Superior temporal gyrus (tissue), 1 donor: Measurements from ENCODE around the gene ING4.

Experiments
- DNase-seq: peaks from one replicate; pipeline ENCODE4 v3.0.0-alpha.2; 2016; ENCODE audit errors: extremely low spot score

Gene ING4

DNA sequence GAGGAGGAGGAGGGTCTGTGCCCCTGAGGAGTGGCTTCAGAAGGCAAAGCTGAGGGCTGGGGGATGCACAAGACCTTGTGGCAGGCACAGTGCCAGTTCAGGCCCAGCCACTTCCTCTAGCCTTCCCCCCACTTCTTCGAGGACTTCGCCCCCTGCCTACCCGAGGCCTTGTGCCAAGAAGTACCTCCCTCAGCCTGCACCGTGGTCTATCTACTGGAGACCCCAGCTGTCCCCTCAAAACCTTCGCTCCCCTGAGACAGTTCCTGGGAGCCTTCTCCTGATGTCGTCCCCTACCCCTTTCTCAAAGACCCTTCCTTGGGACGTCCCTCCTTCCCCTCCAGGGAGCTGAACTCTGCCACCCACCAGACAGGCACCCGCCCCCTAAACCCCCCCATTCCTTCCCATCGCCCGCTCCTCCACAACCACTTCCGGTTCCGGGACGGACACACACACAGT, 25.7 kb upstream of the ING4 start:
- peak; percentile 85 for DNase-seq

DNA sequence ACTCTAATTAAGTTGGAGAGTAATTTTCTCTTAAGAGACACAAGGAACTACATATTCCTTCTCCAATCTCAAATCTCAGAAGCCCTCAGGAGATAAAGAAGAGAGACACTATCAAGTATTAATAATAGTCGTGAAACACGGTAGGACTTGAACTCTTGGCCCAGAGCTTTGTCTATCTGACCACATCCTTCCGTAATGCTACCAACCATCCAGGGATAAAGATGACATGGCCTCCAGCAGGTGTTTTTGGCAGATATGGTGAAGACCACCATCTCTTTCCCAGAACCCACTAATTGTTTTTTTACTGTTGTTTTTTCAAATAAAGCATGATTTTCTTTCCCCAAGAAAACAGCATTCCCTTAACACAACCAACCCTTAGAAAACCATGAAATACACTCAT, 22.9 kb upstream of the ING4 start:
- DNase-seq, result no peak

DNA sequence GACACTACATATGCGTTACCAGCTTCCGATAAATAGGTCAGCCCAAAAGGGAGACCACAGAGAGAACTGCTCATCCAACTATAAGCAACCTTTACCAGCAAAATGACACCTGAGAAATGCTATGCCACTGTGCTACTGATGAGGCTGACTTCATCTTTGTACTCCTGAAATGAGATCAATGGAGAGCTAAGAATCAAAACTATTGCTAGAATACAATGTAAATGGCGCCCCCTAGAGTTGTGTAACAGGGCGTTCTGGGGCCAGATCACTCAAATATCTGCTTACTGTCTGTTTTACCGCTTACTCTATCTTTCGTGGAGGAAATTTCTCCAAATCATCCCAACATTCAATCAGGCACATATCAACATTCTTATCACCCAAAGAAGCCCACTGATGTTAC, 21.7 kb upstream of the ING4 start:
- peak; percentile 72 for DNase-seq

DNA sequence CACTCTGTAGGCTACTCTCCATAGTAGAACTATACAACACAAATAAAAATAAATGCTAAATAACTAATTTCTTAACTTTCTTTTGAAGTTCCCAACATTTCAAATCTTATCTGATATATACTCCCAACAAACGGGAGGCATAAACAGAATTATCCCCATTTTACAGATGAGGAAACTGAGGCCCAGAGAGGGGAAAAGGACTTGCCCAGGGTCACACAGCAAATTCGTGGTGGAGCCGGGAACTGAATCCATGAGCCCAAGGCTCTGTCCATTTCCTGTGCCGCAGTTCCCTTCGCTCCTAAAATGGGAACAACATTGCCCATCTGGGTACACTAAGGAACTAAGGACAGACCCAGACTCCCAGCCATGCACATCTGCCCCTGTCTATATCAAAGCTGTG, 14.0 kb upstream of the ING4 start:
- DNase-seq, result no peak

DNA sequence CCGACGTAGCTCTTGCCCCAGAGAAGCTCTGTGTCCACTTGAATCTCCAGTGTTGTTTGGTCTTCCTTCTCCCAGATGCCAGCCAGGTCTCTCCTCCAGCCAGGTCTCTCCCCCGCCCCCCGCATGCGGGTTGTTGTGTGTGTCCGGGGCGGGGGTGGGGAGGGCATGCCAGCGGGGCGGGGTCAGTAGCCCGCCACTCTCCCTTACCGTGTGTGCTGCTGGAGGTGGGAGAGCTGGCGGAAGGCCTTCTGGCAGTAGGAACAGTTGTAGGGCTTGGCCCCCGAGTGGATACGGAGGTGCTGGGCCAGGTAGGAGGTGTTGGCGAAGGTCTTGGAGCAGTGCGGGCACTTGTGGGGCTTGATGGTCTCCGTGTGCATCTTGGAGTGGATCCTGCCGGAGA, 9.2 kb upstream of the ING4 start:
- DNase-seq, result no peak

DNA sequence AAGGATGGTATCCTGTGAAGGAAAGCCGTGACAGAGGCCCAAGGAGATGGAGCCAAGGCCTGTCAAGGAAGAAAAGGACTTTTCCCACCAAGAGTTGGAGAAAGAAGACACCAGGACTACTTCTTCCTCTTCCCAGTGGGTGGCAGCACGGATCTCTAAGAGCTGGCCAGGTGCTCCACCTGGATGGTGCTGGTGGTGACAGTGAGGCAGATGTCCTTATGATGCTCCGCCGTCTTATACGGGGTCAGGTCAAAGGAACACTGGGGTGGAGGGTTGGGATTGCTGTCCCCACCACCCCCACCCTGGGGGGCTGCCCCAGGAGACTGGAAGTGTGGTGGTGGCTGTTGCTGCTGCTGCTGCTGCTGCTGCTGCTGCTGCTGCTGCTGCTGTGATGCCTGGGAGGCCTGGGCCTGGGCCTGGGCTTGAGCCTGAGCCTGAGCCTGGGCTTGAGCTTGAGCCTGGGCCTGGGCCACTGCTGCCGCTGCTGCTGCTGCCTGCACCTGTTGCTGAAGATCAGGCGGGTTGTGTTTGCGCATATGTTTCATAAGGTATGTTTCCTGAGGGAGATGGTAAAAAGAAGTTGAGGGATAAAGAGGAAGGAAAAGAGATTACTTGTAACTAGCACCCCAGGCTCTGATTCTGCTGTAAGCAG, 4.8 kb upstream of the ING4 start:
- DNase-seq, result no peak

DNA sequence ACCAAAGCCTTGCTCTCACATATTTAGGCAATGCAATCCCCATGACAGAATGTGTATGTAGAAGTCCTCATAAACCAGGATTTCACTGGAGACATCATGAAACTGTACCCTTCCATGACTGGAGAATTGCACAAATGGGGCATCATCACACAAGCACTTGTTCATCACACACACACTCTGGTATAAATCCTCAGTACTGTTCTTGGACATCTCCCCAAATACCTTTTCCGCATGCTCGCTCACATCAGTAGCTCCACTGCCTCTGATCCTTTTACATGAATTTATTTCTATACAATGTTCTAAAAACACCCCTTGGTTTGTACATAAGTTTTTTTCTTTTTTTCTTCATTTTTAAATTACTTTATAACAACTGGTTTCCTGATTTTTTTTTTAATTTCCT, 3.3 kb upstream of the ING4 start:
- no peak for DNase-seq

DNA sequence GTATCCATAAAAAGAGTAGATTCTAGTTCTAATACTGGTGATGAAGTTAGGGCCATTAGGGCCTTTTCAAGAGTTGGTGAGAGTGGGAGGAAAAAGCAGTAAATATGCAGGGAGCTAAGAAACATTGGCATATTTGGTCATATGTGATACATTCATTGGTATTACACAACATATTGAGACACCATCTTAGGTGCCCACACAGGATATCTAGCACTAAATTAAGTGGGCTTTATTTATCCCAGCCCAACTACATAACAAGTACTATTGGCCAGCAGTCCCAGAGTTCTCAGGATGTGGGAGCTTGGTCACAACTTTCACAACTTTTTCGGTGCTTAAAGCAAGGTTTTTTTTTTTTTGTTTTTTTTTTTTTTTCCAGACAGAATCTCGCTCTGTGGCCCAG, 2.0 kb upstream of the ING4 start:
- no peak for DNase-seq

DNA sequence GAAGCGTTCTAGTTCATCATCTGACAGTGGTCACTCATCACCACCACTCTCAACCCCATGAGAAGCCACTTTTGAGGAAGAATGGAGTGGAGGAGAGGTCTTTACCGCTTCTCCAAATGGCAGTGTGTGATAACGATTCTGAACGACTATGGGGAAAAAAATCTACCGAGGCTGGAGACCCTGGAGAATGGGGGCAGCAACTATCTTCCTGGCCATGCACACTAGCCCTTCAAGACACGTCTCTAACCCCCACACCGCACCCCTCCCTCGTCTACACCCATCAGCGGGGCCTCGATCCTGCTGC, 365 bp downstream of the ING4 start:
- no peak for DNase-seq

DNA sequence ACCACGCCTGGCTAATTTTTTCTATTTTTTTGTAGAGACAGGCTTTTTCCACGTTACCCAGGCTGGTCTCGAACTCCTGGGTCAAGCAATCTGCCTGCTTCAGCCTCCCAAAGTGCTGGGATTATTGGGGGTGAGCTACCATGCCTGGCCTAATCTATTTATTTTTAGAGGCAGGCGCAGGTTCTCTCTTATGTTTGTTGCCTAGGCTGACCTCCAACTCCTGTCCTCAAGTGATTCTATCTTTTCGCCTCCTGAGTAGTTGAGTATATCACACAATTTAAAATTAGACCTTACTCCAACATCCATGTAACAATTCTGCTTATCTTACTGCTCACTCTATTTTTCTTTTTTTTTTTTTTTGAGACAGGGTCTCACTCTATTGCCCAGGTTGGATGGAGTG, 8.9 kb downstream of the ING4 start:
- DNase-seq, result no peak

DNA sequence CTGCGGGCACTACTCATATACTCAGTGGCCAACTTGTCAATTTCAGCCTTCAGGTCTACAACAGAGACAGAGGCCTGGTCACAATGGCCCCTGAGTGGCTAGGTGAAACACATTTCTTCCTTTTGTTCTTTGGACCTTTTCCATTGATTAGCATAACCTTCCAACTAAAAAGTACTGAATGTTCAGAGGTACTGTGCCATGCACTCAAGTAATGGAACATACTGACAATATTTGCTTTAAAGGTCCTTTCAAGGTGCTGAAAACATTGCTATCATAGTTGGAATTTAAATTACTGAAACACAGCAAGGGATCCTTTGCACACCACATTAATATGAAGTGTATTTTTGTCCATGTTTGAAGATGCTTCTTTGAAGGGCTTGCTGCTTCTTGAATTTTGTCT, 9.6 kb downstream of the ING4 start:
- no peak for DNase-seq

DNA sequence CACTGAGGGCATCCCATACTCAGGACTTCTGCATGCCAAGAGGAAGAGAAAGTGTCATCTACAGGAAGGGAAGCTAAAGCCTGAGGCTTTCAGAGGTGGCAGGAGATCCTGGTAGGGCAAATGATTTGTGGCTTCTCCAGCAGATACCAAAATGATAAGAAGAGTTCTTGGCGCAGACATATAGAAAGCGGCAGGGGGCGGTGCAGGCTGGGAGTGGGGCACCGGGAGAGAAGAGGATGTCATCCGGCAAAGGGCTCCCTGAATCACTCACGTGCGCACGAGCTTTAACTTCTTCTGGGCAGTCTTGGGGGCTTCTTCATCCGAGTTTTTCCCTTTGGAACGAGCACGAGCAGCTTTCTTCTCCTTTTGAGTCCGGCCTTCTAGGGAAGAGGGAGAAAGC, 10.5 kb downstream of the ING4 start:
- no peak for DNase-seq

DNA sequence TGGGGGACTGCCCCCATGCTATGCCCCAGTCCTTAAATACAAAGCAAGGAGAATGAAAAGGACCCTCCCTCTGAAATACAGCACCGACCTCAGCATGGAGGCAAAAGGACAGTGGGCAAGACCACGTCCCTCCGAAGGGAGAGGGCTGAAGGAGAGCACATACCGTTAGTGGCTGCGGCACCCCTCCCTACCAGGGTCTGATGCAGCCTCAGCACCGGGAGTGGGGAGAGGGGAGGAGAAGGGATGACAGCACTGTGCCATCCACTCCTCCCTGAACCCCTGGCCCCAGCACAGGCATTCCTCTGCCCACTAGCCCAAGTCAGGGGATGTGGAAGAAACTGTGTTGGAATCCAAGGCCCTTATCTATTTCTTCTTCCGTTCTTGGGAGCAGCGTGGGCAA, 12.1 kb downstream of the ING4 start:
- DNase-seq, result no peak

DNA sequence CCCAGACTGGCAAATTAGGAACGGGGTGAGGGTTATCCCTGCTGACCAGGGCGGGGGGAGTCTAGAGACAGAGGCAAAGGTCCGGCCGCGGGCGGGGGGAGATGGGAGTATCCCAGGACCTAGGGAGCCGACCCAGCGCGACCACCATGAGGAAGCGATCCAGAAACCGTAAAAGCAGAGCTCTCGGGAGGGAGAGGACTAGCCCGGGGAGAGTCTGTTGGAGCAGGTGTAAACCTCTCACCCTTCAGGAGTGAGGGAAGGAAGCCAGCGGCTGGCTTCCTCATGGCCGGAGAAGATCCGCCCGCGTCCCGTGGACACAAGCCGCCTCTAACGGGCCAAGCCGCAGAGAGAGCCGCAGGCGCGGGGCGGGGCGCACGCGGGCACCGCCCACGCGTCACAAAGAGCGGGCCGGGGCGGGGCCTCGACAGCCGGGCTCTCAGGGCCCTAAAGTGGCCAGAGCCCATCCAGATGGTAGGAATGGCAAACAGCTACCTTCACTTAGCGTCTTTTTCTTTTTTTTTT, 15.8 kb downstream of the ING4 start, which contains the start of gene ACRBP:
Gene ACRBP, minus strand, starts transcription at position 350 of the 522 bp plus-strand sequence. Its CDS starts 66 bp downstream, at position 284.
- peak; percentile 63 for DNase-seq

DNA sequence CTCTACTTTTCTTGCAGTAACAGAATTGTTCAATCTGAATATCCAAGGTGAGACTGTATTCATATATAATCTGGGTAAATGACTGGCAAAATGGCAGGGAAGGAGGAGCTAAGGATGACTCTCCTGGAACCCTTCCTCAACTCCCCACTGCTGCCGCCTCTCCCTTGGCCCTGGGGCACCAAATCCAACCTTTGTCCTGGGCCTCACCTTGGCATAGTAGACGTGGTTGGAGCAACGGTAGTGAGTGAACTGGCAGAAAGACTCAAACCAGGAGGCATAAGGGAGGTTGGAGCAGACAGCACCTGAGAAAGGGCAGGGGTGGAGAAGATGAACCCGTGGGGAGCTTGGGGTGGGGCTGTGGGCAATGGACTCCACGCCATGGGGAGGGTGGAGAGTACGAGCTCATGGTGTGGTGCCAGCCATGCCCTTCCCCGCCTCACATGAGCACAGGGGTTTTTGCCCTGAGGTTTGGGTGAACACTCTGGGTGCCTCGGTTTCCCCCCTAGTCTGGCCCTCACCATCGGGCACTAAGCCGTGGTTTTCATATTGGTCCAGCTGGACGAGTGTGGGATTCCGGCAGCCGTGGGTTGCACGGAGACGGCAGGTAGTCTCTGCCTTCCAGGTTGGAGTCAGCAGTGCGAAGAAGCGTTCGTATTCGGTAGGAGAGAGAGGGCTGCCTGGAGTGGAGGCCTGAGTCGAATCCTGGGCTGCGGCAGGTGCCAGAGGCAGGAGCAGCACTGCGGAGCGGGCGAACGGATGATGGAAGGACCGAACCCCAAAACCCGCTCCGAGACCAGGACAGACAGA, 16.4 kb downstream of the ING4 start:
- DNase-seq, result no peak

DNA sequence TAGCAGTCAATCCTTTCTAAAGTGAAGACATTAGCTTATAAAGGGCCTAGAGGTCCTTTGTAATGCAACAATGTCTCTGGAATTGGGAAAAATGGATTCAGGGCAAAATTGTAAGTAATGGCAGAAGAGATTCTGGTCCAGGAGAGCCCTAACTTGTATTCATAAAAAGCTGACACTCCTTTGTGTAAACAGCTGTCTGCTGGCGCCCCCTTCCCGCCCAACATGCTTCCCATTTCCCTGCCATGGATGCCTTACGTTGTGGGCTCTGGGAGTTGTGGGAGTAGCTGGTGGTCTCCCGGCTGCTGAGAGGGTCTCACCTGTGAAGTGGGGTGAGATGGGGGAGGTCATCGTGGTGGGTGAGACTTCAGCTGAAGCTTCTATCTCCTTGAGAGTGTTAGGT, 18.0 kb downstream of the ING4 start:
- DNase-seq, result peak; percentile 58

DNA sequence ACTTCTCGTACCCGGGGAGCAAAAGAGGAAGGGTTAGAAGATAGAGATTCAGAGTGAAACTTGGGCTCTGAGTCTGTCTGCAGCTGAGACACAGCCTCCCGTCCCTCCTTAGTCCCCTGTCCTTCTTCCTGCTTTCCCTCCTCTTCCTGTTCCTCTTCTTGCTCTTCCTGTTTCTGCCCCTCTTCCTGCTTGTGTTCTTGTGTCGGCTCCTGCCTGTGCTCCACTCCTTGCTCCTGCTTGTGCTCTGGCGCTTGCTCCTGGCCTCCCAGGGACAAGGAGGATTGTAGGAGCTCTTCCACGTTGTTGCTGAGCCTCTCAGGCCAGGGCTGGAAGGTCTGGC, 18.7 kb downstream of the ING4 start:
- DNase-seq, result no peak

DNA sequence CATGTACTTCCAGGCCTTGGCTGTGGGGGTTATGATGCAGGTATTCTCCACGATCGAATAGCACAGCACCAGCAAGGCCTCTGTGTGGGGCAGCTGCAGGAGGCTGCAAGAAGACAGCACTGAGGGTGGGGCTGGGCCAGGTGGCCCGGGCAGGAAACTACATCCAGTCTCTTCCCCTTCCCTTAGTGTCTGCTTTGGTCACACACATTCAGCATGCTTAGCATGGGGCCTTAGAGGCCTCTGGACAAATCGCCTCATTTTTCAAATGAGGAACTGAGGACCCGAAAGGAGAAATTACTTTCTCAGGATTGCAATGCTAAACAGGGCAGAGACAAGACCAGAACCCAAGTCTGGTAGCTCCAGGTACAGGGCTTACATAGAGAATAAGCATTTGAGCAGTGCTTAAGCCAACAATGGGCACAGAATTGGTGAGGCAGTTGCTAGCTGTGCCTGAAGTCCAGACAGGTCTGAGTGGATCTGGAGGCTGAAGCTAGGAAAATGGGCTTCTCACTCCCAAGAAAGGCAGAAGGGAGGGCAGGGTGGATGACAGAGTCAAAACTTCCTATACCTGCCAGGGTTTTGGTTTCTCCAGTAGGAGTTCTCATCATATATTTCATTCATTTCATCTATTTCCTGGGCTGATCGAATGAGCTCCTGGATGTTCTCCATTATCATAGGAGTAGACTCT, 19.2 kb downstream of the ING4 start:
- DNase-seq, result no peak

DNA sequence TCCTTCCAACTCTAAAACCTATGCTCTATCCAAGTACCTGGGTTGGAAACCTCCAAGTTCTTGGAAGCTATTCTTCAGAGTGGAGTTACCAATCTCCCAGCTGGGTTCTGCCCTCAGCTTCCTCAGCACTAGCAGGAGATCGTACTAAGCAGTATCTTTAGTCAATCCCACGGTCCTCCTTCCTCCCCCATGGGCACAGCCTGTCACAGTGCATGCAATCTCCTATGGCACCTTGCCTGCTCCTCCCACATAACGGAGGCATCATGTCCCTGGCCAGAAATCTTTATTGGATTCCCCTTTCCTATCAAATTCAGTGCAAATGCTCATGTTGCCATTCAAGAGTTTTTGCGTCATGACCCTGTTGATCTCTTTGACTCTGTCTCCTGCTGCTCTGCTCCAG, 21.8 kb downstream of the ING4 start:
- peak; percentile 39 for DNase-seq

DNA sequence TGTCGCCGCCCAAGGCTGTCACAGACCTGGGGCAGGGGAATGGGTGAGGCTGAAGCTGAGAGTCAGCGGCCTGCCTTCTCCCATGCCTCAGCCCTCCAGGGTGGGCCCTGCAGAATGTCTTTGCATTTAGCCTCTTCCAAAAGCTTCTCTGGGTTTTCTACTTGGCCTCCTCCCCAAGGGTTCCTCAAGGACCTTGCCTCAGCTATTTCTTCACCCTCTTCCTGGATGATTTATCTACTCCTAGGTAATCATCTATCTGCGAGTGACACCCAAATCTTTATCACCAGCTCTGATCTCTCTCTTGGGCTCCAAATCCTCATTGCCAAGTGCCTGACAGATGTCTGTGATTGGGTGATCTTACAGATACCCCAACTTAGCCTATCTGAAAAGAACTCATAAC, 22.4 kb downstream of the ING4 start:
- DNase-seq, result no peak

DNA sequence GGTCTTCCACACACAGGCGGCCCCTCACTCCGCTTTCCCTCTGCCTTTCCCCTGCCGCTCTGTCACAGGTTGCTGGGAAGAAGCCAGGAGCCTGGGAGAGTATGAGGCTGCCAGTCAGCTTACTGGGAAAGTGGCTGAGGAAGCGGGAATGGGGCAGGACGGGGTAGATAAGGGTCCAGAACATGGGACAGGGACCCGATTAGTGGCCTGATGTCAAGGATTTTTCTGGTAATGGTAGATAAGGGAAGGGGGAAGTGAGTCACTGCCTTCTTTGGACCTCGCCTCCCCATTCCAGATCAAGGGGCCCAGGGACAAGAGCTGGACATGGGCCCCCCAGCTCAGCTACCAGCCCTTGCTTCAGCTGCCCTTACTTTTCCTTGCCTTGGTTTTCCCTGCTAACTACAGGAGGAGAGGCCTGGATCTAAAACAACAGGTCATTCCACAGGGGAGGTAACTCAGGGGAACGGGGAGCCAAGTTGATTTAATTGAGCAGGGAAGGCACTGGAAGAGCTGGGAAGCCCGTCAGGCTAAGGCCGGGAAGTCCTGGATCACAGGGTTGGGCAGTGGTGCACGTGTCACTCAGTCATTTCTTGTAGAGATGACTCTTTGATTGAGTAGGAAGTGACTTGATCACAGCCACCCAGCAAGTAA, 23.6 kb downstream of the ING4 start:
- no peak for DNase-seq

DNA sequence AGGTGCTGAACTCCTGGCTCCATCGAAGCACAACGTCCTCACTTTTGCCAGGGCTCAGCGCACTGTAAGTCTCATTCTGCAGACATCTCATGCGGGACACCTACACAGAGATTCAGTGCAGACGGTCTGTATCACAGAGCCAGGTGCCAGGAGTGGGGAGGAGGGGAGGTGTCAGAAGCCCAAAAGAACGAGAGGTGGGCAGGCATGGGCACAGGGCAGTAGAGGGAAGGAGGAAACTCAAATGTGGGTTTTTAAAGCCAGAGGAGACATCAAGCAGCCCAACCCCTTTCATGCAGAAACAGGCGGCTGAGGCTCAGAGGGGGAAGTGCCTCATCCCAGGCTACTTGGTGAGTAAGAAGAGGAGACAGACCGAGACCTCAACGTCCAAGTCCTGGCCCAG, 24.6 kb downstream of the ING4 start:
- DNase-seq, result no peak
